CD4-positive, alpha-beta T cell treated with Interferon gamma for 1 hour (primary cell): ENCODE data around the gene ATP13A3.
"Not testable (repeated sequence)": the region's sequence is repeated elsewhere in the genome, so short reads cannot be mapped to it uniquely, and the experiment has no call there.

Experiments
- DNase-seq: peaks from one replicate; pipeline ENCODE4 v3.0.0-alpha.2; 2020

ATP13A3 gene

GRCh38 chr3:194486540-194487288 is at the start of gene ATP13A3:
Gene ATP13A3 (minus strand): TSS chr3:194487002. CDS start chr3:194462190, 24,812 bp downstream.
- DNase-seq = peak; percentile 93

- not testable (repeated sequence) for DNase-seq
Observed at GRCh38 chr3:194535199-194535598, 48.4 kb upstream of the ATP13A3 start.

- DNase-seq = no peak
Observed at GRCh38 chr3:194534243-194534642, 47.4 kb upstream of the ATP13A3 start.

GRCh38 chr3:194532591-194532990 is 45.8 kb upstream of the ATP13A3 start:
- no peak for DNase-seq

GRCh38 chr3:194527726-194528125 is 40.9 kb upstream of the ATP13A3 start:
- DNase-seq = no peak

GRCh38 chr3:194526164-194526563 is 39.4 kb upstream of the ATP13A3 start:
- no peak for DNase-seq

GRCh38 chr3:194522579-194523046 is 35.8 kb upstream of the ATP13A3 start:
- no peak for DNase-seq

- no peak for DNase-seq
Observed at GRCh38 chr3:194521510-194522260, 34.9 kb upstream of the ATP13A3 start.

GRCh38 chr3:194520682-194521162 is 33.9 kb upstream of the ATP13A3 start:
- DNase-seq = not testable (repeated sequence)

GRCh38 chr3:194520201-194520600 is 33.4 kb upstream of the ATP13A3 start:
- not testable (repeated sequence) for DNase-seq

GRCh38 chr3:194518652-194519051 is 31.9 kb upstream of the ATP13A3 start:
- no peak for DNase-seq

- no peak for DNase-seq
Observed at GRCh38 chr3:194517333-194517732, 30.5 kb upstream of the ATP13A3 start.

- DNase-seq = no peak
Observed at GRCh38 chr3:194514626-194515025, 27.8 kb upstream of the ATP13A3 start.

GRCh38 chr3:194512895-194513601 is 26.2 kb upstream of the ATP13A3 start:
- no peak for DNase-seq

- DNase-seq = no peak
Observed at GRCh38 chr3:194508491-194509453, 22.0 kb upstream of the ATP13A3 start.

GRCh38 chr3:194507571-194507970 is 20.8 kb upstream of the ATP13A3 start:
- DNase-seq = no peak

- no peak for DNase-seq
Observed at GRCh38 chr3:194505791-194506415, 19.1 kb upstream of the ATP13A3 start.

- no peak for DNase-seq
Observed at GRCh38 chr3:194504861-194505260, 18.1 kb upstream of the ATP13A3 start.

GRCh38 chr3:194504146-194504545 is 17.3 kb upstream of the ATP13A3 start:
- no peak for DNase-seq

GRCh38 chr3:194503081-194503531 is 16.3 kb upstream of the ATP13A3 start:
- no peak for DNase-seq

GRCh38 chr3:194500198-194500597 is 13.4 kb upstream of the ATP13A3 start:
- no peak for DNase-seq
